CD4-positive, alpha-beta T cell treated with Interleukin-21 for 1 hour (primary cell): ENCODE measurements around the gene LMO4.

Experiments used
- DNase-seq: peaks from one replicate; pipeline ENCODE4 v3.0.0-alpha.2; 2020

The LMO4 gene

GRCh38 chr1:87329051-87329525 lies 408 bp downstream of the LMO4 start:
- peak; percentile 39 for DNase-seq

GRCh38 chr1:87329526-87330056 lies 911 bp downstream of the LMO4 start:
- DNase-seq, result peak; percentile 43

GRCh38 chr1:87330057-87330884 lies 1.6 kb downstream of the LMO4 start:
- peak; percentile 18 for DNase-seq

- no peak for DNase-seq
Measured at GRCh38 chr1:87330885-87331364, 2.2 kb downstream of the LMO4 start.

- DNase-seq, result peak; percentile 75
Measured at GRCh38 chr1:87331365-87332241, 2.9 kb downstream of the LMO4 start.

- DNase-seq, result peak; percentile 51
Measured at GRCh38 chr1:87333692-87334347, 5.1 kb downstream of the LMO4 start.

- peak; percentile 45 for DNase-seq
Measured at GRCh38 chr1:87334351-87335174, 5.9 kb downstream of the LMO4 start.

- peak; percentile 66 for DNase-seq
Measured at GRCh38 chr1:87335175-87335884, 6.7 kb downstream of the LMO4 start.

- no peak for DNase-seq
Measured at GRCh38 chr1:87336623-87337067, 8.0 kb downstream of the LMO4 start.

GRCh38 chr1:87337606-87338005 lies 8.9 kb downstream of the LMO4 start:
- no peak for DNase-seq

- no peak for DNase-seq
Measured at GRCh38 chr1:87338566-87338965, 9.9 kb downstream of the LMO4 start.

GRCh38 chr1:87344231-87344630 lies 15.6 kb downstream of the LMO4 start:
- no peak for DNase-seq

GRCh38 chr1:87346130-87346814 lies 17.6 kb downstream of the LMO4 start:
- no peak for DNase-seq

GRCh38 chr1:87348341-87349019 lies 19.8 kb downstream of the LMO4 start:
- DNase-seq, result no peak

GRCh38 chr1:87349036-87349435 lies 20.4 kb downstream of the LMO4 start:
- DNase-seq, result no peak

GRCh38 chr1:87355894-87356293 lies 27.2 kb downstream of the LMO4 start:
- DNase-seq, result no peak

- DNase-seq, result no peak
Measured at GRCh38 chr1:87356591-87356990, 27.9 kb downstream of the LMO4 start.

GRCh38 chr1:87358219-87358618 lies 29.5 kb downstream of the LMO4 start:
- DNase-seq, result no peak

GRCh38 chr1:87359586-87359985 lies 30.9 kb downstream of the LMO4 start:
- DNase-seq, result no peak
